HepG2 (cell line): ENCODE results near the gene DDX39B.

Experiments used
- CREB1 ChIP-seq, 2 experiments: fragments of 450-650 bp in 1 of 2; IDR thresholded peaks; 2 replicates each; pipeline ENCODE4 v1.6.1; 2016 to 2017; ENCODE audit warnings: control low read depth in 1 of 2, mild to moderate bottlenecking in 1 of 2, missing compliant biosample characterization in 1 of 2, missing genetic modification characterization in 1 of 2
- HNRNPL ChIP-seq: fragments of 200-400 bp; formaldehyde crosslinking; IDR thresholded peaks from 2 replicates; pipeline ENCODE4 v1.6.1; 2017; ENCODE audit warnings: mild to moderate bottlenecking, low read depth, low read length
- MAFF ChIP-seq: IDR thresholded peaks from 2 replicates; pipeline ENCODE4 v1.6.1; 2011; ENCODE audit warnings: low read depth, low read length, improper control_type of control experiment
- MAX ChIP-seq: IDR thresholded peaks from 2 replicates; pipeline ENCODE4 v1.6.1; 2012; ENCODE audit warnings: inconsistent platforms
- SMC3 ChIP-seq: IDR thresholded peaks from 2 replicates; pipeline ENCODE4 v1.6.1; 2011; ENCODE audit warnings: low read length, improper control_type of control experiment
- TCF7L2 ChIP-seq: IDR thresholded peaks from 2 replicates; pipeline ENCODE4 v1.6.1; 2011; ENCODE audit warnings: mild to moderate bottlenecking, low read depth, low read length, moderate library complexity
- TF ChIP-seq, protein P1 (sequence below): sonication (generic); formaldehyde crosslinking; IDR thresholded peaks from 2 replicates; pipeline ENCODE4 v1.5.0; 2020; ENCODE audit warnings: mild to moderate bottlenecking, missing genetic modification reagents, moderate library complexity

DNA sequence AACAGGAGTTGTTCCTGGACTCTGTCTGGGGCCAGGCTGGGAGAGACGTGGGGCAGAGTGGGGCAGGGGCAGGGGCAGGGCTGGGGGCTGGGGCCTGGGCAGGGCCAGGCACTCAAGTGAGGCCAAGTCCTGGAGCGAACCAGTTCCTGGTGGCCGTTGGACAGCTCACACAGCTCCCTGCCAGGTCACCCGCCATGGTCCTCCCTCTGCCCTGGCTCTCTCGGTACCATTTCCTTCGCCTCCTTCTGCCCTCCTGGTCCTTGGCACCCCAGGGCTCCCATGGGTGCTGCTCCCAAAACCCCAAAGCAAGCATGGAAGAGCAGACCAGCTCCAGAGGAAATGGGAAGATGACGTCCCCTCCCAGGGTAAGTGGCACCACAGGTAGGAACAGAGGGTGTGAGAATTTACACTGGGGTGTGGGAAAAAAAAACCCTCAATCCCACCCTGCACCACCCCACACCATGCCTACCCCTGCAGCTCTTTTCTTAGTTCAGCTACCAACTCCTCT lies 12.9 kb downstream of the DDX39B start, which contains the start of gene MCCD1:
- TF ChIP-seq MAX, result no peak; the same call in 1 of the 2 replicates
- no peak for TF ChIP-seq MAFF
- TF ChIP-seq CREB1 (IDR thresholded peaks at IDR 0.05), result no peak
- TF ChIP-seq CREB1 (CRISPR knock-in tag; IDR thresholded peaks at IDR 0.05), result no peak
- TF ChIP-seq SMC3, result no peak
- TF ChIP-seq TCF7L2, result no peak
- 0 out of 2 replicates have a peak, but pooled peaks have one; percentile 18 for TF ChIP-seq HNRNPL
- TF ChIP-seq, protein P1, sequence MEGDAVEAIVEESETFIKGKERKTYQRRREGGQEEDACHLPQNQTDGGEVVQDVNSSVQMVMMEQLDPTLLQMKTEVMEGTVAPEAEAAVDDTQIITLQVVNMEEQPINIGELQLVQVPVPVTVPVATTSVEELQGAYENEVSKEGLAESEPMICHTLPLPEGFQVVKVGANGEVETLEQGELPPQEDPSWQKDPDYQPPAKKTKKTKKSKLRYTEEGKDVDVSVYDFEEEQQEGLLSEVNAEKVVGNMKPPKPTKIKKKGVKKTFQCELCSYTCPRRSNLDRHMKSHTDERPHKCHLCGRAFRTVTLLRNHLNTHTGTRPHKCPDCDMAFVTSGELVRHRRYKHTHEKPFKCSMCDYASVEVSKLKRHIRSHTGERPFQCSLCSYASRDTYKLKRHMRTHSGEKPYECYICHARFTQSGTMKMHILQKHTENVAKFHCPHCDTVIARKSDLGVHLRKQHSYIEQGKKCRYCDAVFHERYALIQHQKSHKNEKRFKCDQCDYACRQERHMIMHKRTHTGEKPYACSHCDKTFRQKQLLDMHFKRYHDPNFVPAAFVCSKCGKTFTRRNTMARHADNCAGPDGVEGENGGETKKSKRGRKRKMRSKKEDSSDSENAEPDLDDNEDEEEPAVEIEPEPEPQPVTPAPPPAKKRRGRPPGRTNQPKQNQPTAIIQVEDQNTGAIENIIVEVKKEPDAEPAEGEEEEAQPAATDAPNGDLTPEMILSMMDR (CRISPR knock-in tag), result no peak
